ENCODE results near the gene TSPAN5.

DNA sequence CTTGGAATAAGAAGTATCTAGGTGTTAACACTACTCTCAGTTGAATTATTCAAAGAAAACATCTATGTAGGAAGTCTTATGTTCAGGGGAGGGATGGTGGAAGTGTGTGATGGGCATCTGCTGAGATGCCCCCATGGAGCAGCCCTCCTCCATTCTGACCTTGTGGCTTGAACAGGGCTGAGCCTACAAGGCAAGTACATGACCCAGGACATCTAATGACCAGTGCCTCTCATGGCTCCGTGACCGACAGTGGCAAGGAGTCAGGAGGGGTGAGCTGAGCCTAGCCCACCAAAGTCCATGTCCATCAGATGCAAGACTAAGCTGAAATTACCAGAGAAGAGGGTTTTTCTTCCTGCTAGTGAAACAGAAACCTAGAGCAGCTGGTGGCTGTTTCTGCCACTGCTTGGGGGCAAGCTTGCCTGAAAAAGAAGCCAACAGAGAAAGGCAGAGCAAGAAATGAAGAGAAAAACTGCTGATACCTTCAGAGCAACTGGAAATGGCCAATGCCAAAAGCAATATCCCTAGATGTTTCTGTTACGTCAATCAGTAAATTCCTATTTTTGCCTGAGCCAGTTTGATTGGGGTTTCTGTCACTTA is 113.5 kb downstream of the TSPAN5 start:
- TF ChIP-seq POLR2A (IDR thresholded peaks at IDR 0.05; ENCODE audit: low read depth, low read length) (no peak), POLR2AphosphoS5 (IDR thresholded peaks at IDR 0.05; ENCODE audit: low read depth, low read length) (no peak), PAX5 (IDR thresholded peaks at IDR 0.05; ENCODE audit: insufficient read depth, low read length, severe bottlenecking) (no peak), TAF1 (IDR thresholded peaks at IDR 0.05; ENCODE audit: low read depth, low read length) (no peak), SPI1 (IDR thresholded peaks at IDR 0.05; ENCODE audit: low read depth, low read length) (no peak), POU2F2 (IDR thresholded peaks at IDR 0.05; ENCODE audit: low read depth, low read length) (no peak)
